GM12864 (cell line): ENCODE results near the gene DENND1B.

Experiments
- DNase-seq: peaks from one replicate; pipeline ENCODE4 v3.0.0-alpha.2; 2011; ENCODE audit warnings: low read depth
- H3K4me3 ChIP-seq: 2 replicates; pipeline ENCODE4 v1.5.1; 2011; ENCODE audit warnings: mild to moderate bottlenecking, low read depth, low read length, control low read depth
- TF ChIP-seq, protein P1 (sequence below): IDR thresholded peaks from 2 replicates; pipeline ENCODE4 v1.5.1; 2011; ENCODE audit warnings: low read depth, mild to moderate bottlenecking, moderate library complexity, low read length, control low read depth, inconsistent platforms; ENCODE audit errors: missing control alignments

DENND1B gene

GRCh38 chr1:197462539-197462938, 312.7 kb downstream of the DENND1B start:
- TF ChIP-seq, protein P1, sequence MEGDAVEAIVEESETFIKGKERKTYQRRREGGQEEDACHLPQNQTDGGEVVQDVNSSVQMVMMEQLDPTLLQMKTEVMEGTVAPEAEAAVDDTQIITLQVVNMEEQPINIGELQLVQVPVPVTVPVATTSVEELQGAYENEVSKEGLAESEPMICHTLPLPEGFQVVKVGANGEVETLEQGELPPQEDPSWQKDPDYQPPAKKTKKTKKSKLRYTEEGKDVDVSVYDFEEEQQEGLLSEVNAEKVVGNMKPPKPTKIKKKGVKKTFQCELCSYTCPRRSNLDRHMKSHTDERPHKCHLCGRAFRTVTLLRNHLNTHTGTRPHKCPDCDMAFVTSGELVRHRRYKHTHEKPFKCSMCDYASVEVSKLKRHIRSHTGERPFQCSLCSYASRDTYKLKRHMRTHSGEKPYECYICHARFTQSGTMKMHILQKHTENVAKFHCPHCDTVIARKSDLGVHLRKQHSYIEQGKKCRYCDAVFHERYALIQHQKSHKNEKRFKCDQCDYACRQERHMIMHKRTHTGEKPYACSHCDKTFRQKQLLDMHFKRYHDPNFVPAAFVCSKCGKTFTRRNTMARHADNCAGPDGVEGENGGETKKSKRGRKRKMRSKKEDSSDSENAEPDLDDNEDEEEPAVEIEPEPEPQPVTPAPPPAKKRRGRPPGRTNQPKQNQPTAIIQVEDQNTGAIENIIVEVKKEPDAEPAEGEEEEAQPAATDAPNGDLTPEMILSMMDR, result no peak
- DNase-seq, result no peak
- no peak overlapping the region for H3K4me3 ChIP-seq
